Measurements from ENCODE around the gene EMX1. TPM values are rescaled to one million over a fixed set of nuclear protein-coding genes. Genes with fewer than 3 reads are reported as not detected.
A peak's percentile ranks its signal among the peaks of the same experiment; 100 is the strongest.

Gene EMX1
- total and polyA plus RNA-seq, 2 of the 13 experiments (the other 11 are each of a cell fraction or from before 2014, with no cell fraction given) = 0.62 to 4.9 TPM

DNA sequence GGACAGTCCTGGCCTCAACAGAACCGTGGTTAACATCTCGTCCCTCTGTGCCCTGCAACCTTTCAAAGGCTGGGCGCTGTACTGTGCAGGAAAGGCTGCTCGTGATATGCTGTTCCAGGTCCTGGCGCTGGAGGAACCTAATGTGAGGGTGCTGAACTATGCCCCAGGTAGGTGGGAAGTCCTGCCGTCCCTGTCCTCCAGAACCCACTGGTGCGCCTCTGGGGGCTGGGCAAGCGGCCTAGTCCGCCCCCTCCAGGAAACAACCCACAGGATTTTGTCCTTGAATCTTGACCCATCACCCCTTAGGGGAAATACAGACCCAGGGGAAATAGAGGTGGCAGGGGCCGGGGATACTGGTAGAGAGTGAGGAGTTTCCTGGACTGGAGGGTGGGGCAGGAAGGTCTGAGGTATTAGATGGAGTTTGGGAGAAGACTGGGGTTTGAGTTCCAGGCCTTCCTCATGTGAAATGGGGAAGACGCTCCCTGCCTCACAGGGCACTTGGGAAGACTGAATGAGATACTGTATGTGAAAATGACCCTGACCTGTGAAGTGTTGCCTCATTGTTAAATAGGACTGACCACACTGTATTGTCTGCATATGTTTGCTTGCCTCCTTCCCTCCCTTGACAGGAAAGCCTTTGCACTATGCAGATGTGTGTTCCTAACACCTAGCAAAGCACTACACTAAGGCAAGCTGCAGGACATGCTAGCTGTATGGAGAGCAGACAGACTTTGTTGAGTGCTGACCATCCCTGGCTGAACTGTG lies 28.7 kb upstream of the EMX1 start (continued):
- TF ChIP-seq, protein P1, sequence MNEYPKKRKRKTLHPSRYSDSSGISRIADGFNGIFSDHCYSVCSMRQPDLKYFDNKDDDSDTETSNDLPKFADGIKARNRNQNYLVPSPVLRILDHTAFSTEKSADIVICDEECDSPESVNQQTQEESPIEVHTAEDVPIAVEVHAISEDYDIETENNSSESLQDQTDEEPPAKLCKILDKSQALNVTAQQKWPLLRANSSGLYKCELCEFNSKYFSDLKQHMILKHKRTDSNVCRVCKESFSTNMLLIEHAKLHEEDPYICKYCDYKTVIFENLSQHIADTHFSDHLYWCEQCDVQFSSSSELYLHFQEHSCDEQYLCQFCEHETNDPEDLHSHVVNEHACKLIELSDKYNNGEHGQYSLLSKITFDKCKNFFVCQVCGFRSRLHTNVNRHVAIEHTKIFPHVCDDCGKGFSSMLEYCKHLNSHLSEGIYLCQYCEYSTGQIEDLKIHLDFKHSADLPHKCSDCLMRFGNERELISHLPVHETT (CRISPR knock-in tag; conservative IDR thresholded peaks at IDR 0.05) = 0 out of 2 replicates have a peak, but pooled peaks have one; percentile 24
- no peak for TF ChIP-seq ZNF570 (CRISPR knock-in tag; IDR thresholded peaks at IDR 0.05; ENCODE audit: borderline replicate concordance)
- no peak for TF ChIP-seq FOXK2 (IDR thresholded peaks at IDR 0.05)
- peak; percentile 81; the same call in 1 of the 2 replicates for TF ChIP-seq MEIS2 (CRISPR knock-in tag; IDR thresholded peaks at IDR 0.05)
- TF ChIP-seq ZNF33A (CRISPR knock-in tag; IDR thresholded peaks at IDR 0.05; ENCODE audit: borderline replicate concordance) = no peak
- TF ChIP-seq RELA (CRISPR knock-in tag; IDR thresholded peaks at IDR 0.05) = no peak
- no peak for TF ChIP-seq SSRP1 (CRISPR knock-in tag; IDR thresholded peaks at IDR 0.05)
- TF ChIP-seq SMARCC2 (IDR thresholded peaks at IDR 0.05) = no peak
- no peak for TF ChIP-seq TCF7L2 (IDR thresholded peaks at IDR 0.05; ENCODE audit: low read depth, low read length)
- no peak for TF ChIP-seq FOXC1 (CRISPR knock-in tag; IDR thresholded peaks at IDR 0.05; ENCODE audit: borderline replicate concordance)
- TF ChIP-seq BCL6 (CRISPR knock-in tag; IDR thresholded peaks at IDR 0.05) = peak; percentile 64
- no peak for TF ChIP-seq JUNB (CRISPR knock-in tag; IDR thresholded peaks at IDR 0.05; ENCODE audit: borderline replicate concordance)
- TF ChIP-seq, protein P2, sequence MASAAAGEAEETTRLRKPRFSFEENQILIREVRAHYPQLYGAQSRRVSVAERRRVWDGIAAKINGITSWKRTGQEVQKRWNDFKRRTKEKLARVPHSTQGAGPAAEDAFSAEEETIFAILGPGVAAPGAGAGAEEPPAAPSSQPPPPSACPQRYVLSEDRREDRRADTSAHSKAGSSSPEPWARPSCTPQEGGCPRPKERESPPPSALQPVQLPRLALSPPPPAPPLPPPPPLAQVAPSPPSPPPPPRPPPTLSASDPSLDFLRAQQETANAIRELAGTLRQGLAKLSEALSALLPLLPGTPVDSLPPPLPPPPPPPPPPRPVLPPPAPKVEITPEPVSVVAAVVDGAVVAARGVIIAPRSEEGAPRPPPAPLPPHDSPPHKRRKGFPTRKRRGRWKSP (CRISPR knock-in tag; IDR thresholded peaks at IDR 0.05) = peak; percentile 52; the same call in 1 of the 2 replicates
- no peak for TF ChIP-seq PCBP2 (optimal IDR thresholded peaks at IDR 0.05; ENCODE audit: low read depth, low read length, poor library complexity, severe bottlenecking)
- no peak for TF ChIP-seq SRSF9 (IDR thresholded peaks at IDR 0.05; ENCODE audit: borderline replicate concordance, insufficient read depth, low read depth, low read length, poor library complexity, severe bottlenecking)
- no peak for TF ChIP-seq ZNF709 (CRISPR knock-in tag; IDR thresholded peaks at IDR 0.05)
- TF ChIP-seq IKZF1 (IDR thresholded peaks at IDR 0.05) = no peak
- no peak for TF ChIP-seq NR1H2 (CRISPR knock-in tag; IDR thresholded peaks at IDR 0.05; ENCODE audit: borderline replicate concordance, low read depth)
- TF ChIP-seq, protein P3, sequence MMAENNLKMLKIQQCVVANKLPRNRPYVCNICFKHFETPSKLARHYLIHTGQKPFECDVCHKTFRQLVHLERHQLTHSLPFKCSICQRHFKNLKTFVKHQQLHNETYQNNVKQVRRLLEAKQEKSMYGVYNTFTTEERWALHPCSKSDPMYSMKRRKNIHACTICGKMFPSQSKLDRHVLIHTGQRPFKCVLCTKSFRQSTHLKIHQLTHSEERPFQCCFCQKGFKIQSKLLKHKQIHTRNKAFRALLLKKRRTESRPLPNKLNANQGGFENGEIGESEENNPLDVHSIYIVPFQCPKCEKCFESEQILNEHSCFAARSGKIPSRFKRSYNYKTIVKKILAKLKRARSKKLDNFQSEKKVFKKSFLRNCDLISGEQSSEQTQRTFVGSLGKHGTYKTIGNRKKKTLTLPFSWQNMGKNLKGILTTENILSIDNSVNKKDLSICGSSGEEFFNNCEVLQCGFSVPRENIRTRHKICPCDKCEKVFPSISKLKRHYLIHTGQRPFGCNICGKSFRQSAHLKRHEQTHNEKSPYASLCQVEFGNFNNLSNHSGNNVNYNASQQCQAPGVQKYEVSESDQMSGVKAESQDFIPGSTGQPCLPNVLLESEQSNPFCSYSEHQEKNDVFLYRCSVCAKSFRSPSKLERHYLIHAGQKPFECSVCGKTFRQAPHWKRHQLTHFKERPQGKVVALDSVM (CRISPR knock-in tag; IDR thresholded peaks at IDR 0.05) = no peak
- no peak for TF ChIP-seq ZNF33B (CRISPR knock-in tag; IDR thresholded peaks at IDR 0.05)
- no peak for TF ChIP-seq ZNF879 (CRISPR knock-in tag; IDR thresholded peaks at IDR 0.05)
- TF ChIP-seq, protein P4, sequence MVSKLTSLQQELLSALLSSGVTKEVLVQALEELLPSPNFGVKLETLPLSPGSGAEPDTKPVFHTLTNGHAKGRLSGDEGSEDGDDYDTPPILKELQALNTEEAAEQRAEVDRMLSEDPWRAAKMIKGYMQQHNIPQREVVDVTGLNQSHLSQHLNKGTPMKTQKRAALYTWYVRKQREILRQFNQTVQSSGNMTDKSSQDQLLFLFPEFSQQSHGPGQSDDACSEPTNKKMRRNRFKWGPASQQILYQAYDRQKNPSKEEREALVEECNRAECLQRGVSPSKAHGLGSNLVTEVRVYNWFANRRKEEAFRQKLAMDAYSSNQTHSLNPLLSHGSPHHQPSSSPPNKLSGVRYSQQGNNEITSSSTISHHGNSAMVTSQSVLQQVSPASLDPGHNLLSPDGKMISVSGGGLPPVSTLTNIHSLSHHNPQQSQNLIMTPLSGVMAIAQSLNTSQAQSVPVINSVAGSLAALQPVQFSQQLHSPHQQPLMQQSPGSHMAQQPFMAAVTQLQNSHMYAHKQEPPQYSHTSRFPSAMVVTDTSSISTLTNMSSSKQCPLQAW (CRISPR knock-in tag; IDR thresholded peaks at IDR 0.05) = no peak; the same call in 1 of the 2 replicates

Data from HepG2 (cell line).